ENCODE data around the gene MYOZ3.

DNA sequence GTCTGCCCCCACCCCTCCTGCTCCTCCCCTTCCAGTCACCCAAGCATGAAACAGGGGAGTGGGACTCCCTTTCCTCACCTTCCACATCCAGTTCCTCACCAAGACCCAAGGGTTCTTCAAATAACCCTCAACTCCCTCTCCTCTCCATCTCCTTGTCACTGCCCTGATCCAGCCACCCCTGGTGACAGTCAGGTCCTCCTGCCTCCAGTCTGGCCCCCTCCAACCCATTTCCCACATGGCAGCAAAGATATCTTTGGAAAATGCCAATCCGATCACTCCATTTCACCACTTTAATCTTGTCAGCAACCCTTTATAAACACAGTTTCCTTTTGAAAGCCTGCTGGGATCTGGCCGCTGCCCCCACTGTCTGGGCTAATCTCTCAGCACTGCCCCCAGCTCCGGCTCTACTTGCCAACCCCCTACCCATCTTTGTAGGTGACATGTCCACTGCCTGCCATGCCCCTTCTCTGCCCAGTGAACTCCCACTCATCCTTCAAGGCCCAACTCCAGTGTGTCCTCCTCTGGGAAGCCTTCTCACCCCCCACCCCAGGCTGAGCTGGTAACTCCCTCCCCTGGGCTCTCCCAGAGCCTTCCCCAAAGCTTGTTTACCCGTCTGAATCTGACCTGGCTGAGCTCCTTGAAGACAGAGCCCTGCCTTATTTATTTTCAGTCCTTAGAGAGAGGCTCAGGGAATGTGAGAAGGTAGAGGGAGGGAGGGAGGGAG, 781 bp upstream of the MYOZ3 start:
- TF ChIP-seq EZH2 (IDR thresholded peaks at IDR 0.05; ENCODE audit: low read depth) (no peak), CTCF (conservative IDR thresholded peaks at IDR 0.05) (no peak)
